ENCODE data around the gene IDE. TPM values are rescaled to one million over a fixed set of nuclear protein-coding genes. Genes with fewer than 3 reads are reported as not detected.

Gene IDE
- total RNA-seq, 2 experiments from 2014 or later: 15.2 to 17.8 TPM

GRCh38 chr10:92490387-92490786, 83.5 kb downstream of the IDE start:
- Histone ChIP-seq H3K27ac (ENCODE audit: low read depth in 1 of 2, low read length in 2 of 2) (no peak overlapping the region), H3K4me1 (ENCODE audit: insufficient read depth, low read length) (no peaks in the 10 kb centered on the region), H3K4me3 (ENCODE audit: low read length) (no peak overlapping the region), H3K27me3 (ENCODE audit: control insufficient read depth in 1 of 2, insufficient read depth in 2 of 2, low read length in 2 of 2) (no peaks in the 10 kb centered on the region), H3K36me3 (ENCODE audit: insufficient read depth, low read length) (peaks cover 46% of the 10 kb centered on the region), H3K9me3 (ENCODE audit: control insufficient read depth in 1 of 2, insufficient read depth in 1 of 2, low read length in 2 of 2) (no peaks in the 10 kb centered on the region)
- Mint-ChIP-seq H3K4me1 (ENCODE audit: low read depth) (no peaks in the 10 kb centered on the region), H3K27me3 (no peaks in the 10 kb centered on the region), H3K9me3 (no peaks in the 10 kb centered on the region), H3K27ac (no peak overlapping the region), H3K4me3 (no peak overlapping the region), H3K36me3 (ENCODE audit: low read depth) (peaks cover 79% of the 10 kb centered on the region)
- DNase-seq (no peak), ATAC-seq (ENCODE audit: poor library complexity) (no peak)
- no peak for TF ChIP-seq CTCF (IDR thresholded peaks at IDR 0.05)
- ChIA-PET CTCF (no interaction called here), POLR2A (no interaction called here)
- intact Hi-C loops (cut with DNase I, micrococcal nuclease): no loop called here

- ChIA-PET CTCF (no interaction called here), POLR2A (no interaction called here)
- no peaks in the 10 kb centered on the region for H3K27me3 ChIP-seq (ENCODE audit: control insufficient read depth in 1 of 2, insufficient read depth in 2 of 2, low read length in 2 of 2)
- H3K27ac ChIP-seq (ENCODE audit: low read depth in 1 of 2, low read length in 2 of 2): no peak overlapping the region
- no peaks in the 10 kb centered on the region for H3K9me3 ChIP-seq (ENCODE audit: control insufficient read depth in 1 of 2, insufficient read depth in 1 of 2, low read length in 2 of 2)
- Mint-ChIP-seq H3K27me3 (no peaks in the 10 kb centered on the region), H3K4me1 (ENCODE audit: low read depth) (no peaks in the 10 kb centered on the region), H3K9me3 (no peaks in the 10 kb centered on the region), H3K4me3 (no peak overlapping the region), H3K36me3 (ENCODE audit: low read depth) (peaks cover 93% of the 10 kb centered on the region), H3K27ac (no peak overlapping the region)
- intact Hi-C loops (cut with DNase I, micrococcal nuclease): no loop called here
- ATAC-seq (ENCODE audit: poor library complexity): no peak
- no peaks in the 10 kb centered on the region for H3K4me1 ChIP-seq (ENCODE audit: insufficient read depth, low read length)
- peak in 2 of 14 experiments; percentile 5 to 16 for DNase-seq
- no peak overlapping the region for H3K4me3 ChIP-seq (ENCODE audit: low read length)
- peaks cover 59% of the 10 kb centered on the region for H3K36me3 ChIP-seq (ENCODE audit: insufficient read depth, low read length)
- no peak for TF ChIP-seq CTCF (IDR thresholded peaks at IDR 0.05)
These were observed 87.3 kb downstream of the IDE start for GRCh38 chr10:92486637-92487036.

GRCh38 chr10:92483539-92483938, 90.4 kb downstream of the IDE start:
- CTCF ChIA-PET: no interaction called here
- peaks cover 70% of the 10 kb centered on the region for H3K36me3 ChIP-seq (ENCODE audit: insufficient read depth, low read length)

More at GRCh38 chr10:92483539-92483938, 90.4 kb downstream of the IDE start:
- no peak overlapping the region for H3K27ac ChIP-seq (ENCODE audit: low read depth in 1 of 2, low read length in 2 of 2)
- H3K4me3 ChIP-seq (ENCODE audit: low read length): no peak overlapping the region
- ATAC-seq (ENCODE audit: poor library complexity) (no peak), DNase-seq (no peak)
- POLR2A ChIA-PET: no interaction called here
- intact Hi-C loops (cut with DNase I, micrococcal nuclease): no loop called here
- no peaks in the 10 kb centered on the region for H3K27me3 ChIP-seq (ENCODE audit: control insufficient read depth in 1 of 2, insufficient read depth in 2 of 2, low read length in 2 of 2)
- no peaks in the 10 kb centered on the region for H3K4me1 ChIP-seq (ENCODE audit: insufficient read depth, low read length)
- H3K9me3 ChIP-seq (ENCODE audit: control insufficient read depth in 1 of 2, insufficient read depth in 1 of 2, low read length in 2 of 2): no peaks in the 10 kb centered on the region
- Mint-ChIP-seq H3K4me1 (ENCODE audit: low read depth) (no peaks in the 10 kb centered on the region), H3K27me3 (no peaks in the 10 kb centered on the region), H3K4me3 (no peak overlapping the region), H3K36me3 (ENCODE audit: low read depth) (peaks cover 96% of the 10 kb centered on the region), H3K9me3 (no peaks in the 10 kb centered on the region), H3K27ac (no peak overlapping the region)
- no peak for TF ChIP-seq CTCF (IDR thresholded peaks at IDR 0.05)
